H9 (cell line): ENCODE measurements around the gene NSA2. TPM values are rescaled to one million over a fixed set of nuclear protein-coding genes. Genes with fewer than 3 reads are reported as not detected.

Source experiments
- DNase-seq: peaks from one replicate; pipeline ENCODE4 v3.0.0-alpha.2; 2017
- H2AFZ ChIP-seq: one replicate; pipeline ENCODE4 v1.6.1; 2013; ENCODE audit warnings: mild to moderate bottlenecking, low read length, control low read depth, moderate library complexity
- H2AK5ac ChIP-seq: 2 replicates; pipeline ENCODE4 v1.6.1; 2013; ENCODE audit warnings: low read length, control low read depth, mixed read lengths; ENCODE audit not compliant: insufficient read length
- H2BK120ac ChIP-seq: one replicate; pipeline ENCODE4 v1.6.1; 2013; ENCODE audit warnings: low read depth, mild to moderate bottlenecking, low read length, control low read depth, inconsistent platforms; ENCODE audit not compliant: poor library complexity, severe bottlenecking
- H2BK12ac ChIP-seq: 2 replicates; pipeline ENCODE4 v1.6.1; 2013; ENCODE audit warnings: low read length, control low read depth, mixed read lengths, low read depth; ENCODE audit not compliant: insufficient read length
- H2BK15ac ChIP-seq: 2 replicates; pipeline ENCODE4 v1.6.1; 2013; ENCODE audit warnings: low read depth, low read length, control low read depth
- H2BK20ac ChIP-seq: one replicate; pipeline ENCODE4 v1.6.1; 2013; ENCODE audit warnings: low read depth, mild to moderate bottlenecking, low read length, control low read depth, inconsistent platforms; ENCODE audit not compliant: poor library complexity, severe bottlenecking
- H2BK5ac ChIP-seq: 2 replicates; pipeline ENCODE4 v1.6.1; 2013; ENCODE audit warnings: low read length, control low read depth, mixed read lengths; ENCODE audit not compliant: insufficient read length
- H3K14ac ChIP-seq: 2 replicates; pipeline ENCODE4 v1.6.1; 2013; ENCODE audit warnings: low read length, control low read depth; ENCODE audit not compliant: insufficient read depth
- H3K18ac ChIP-seq: 2 replicates; pipeline ENCODE4 v1.6.1; 2013; ENCODE audit warnings: low read depth, mild to moderate bottlenecking, mixed read lengths, low read length, control low read depth; ENCODE audit not compliant: insufficient read length
- H3K23ac ChIP-seq: 2 replicates; pipeline ENCODE4 v1.6.1; 2013; ENCODE audit warnings: low read length, control low read depth, mixed read lengths, low read depth; ENCODE audit not compliant: insufficient read length
- H3K23me2 ChIP-seq: 2 replicates; pipeline ENCODE4 v1.6.1; 2013; ENCODE audit warnings: low read depth, mild to moderate bottlenecking, mixed read lengths, low read length, control low read depth; ENCODE audit not compliant: insufficient read length, poor library complexity, severe bottlenecking
- H3K27ac ChIP-seq: 2 replicates; pipeline ENCODE4 v1.5.1; 2013; ENCODE audit warnings: low read length, control low read depth, mixed read lengths, low read depth; ENCODE audit not compliant: insufficient read length
- H3K27me3 ChIP-seq: 2 replicates; pipeline ENCODE4 v1.6.1; 2013; ENCODE audit warnings: low read length, control low read depth, inconsistent platforms; ENCODE audit not compliant: insufficient read depth
- H3K4ac ChIP-seq: 2 replicates; pipeline ENCODE4 v1.6.1; 2013; ENCODE audit warnings: low read depth, mild to moderate bottlenecking, control low read depth, inconsistent platforms, low read length, moderate library complexity
- H3K4me1 ChIP-seq: 2 replicates; pipeline ENCODE4 v1.6.1; 2013; ENCODE audit warnings: low read length, control low read depth, inconsistent platforms; ENCODE audit not compliant: insufficient read depth
- H3K4me2 ChIP-seq: 2 replicates; pipeline ENCODE4 v1.6.1; 2013; ENCODE audit warnings: low read length, control low read depth, mixed read lengths; ENCODE audit not compliant: insufficient read length, insufficient read depth
- H3K56ac ChIP-seq: 2 replicates; pipeline ENCODE4 v1.6.1; 2013; ENCODE audit warnings: low read depth, mild to moderate bottlenecking, mixed read lengths, low read length, control low read depth; ENCODE audit not compliant: insufficient read length
- H3K79me1 ChIP-seq: 2 replicates; pipeline ENCODE4 v1.6.1; 2013; ENCODE audit warnings: low read depth, mild to moderate bottlenecking, moderate library complexity, low read length, control low read depth, inconsistent platforms; ENCODE audit not compliant: insufficient read depth, poor library complexity, severe bottlenecking
- H3K79me2 ChIP-seq: 2 replicates; pipeline ENCODE4 v1.6.1; 2013; ENCODE audit warnings: low read length, control low read depth, inconsistent platforms; ENCODE audit not compliant: insufficient read depth
- H3K9ac ChIP-seq: 2 replicates; pipeline ENCODE4 v1.6.1; 2013; ENCODE audit warnings: low read length, control low read depth, mixed read lengths; ENCODE audit not compliant: insufficient read length; ENCODE audit errors: extremely low read depth
- H3K9me3 ChIP-seq: one replicate; pipeline ENCODE4 v1.6.1; 2013; ENCODE audit warnings: low read depth, low read length, inconsistent platforms; ENCODE audit not compliant: control insufficient read depth
- H3T11ph ChIP-seq: one replicate; pipeline ENCODE4 v1.6.1; 2013; ENCODE audit warnings: mild to moderate bottlenecking, low read length, control low read depth, inconsistent platforms
- H4K20me1 ChIP-seq: one replicate; pipeline ENCODE4 v1.6.1; 2013; ENCODE audit not compliant: control insufficient read depth, insufficient read length, insufficient read depth
- H4K5ac ChIP-seq: 2 replicates; pipeline ENCODE4 v1.6.1; 2013; ENCODE audit warnings: low read depth, mild to moderate bottlenecking, mixed read lengths, low read length, control low read depth; ENCODE audit not compliant: insufficient read length
- H4K8ac ChIP-seq: replicated peaks from 2 replicates; pipeline ENCODE4 v1.6.1; 2013; ENCODE audit warnings: low read length, control low read depth, mixed read lengths, low read depth; ENCODE audit not compliant: insufficient read length
- H4K91ac ChIP-seq: 2 replicates; pipeline ENCODE4 v1.6.1; 2013; ENCODE audit warnings: low read depth, mild to moderate bottlenecking, moderate library complexity, mixed read lengths, low read length, control low read depth; ENCODE audit not compliant: insufficient read length
- H3K27ac Mint-ChIP-seq, 3 experiments: 2 replicates in 2 of 3; 3 replicates in 1 of 3; pipeline ENCODE4 v1.8.0; 2020 to 2021; ENCODE audit warnings: mixed read lengths in 3 of 3, mild to moderate bottlenecking in 1 of 3, moderate library complexity in 1 of 3
- H3K27me3 Mint-ChIP-seq: 2 replicates; pipeline ENCODE4 v1.8.0; 2021; ENCODE audit warnings: low read depth, mild to moderate bottlenecking, moderate library complexity, mixed read lengths
- H3K36me3 Mint-ChIP-seq, 3 experiments: 2 replicates in 2 of 3; 3 replicates in 1 of 3; pipeline ENCODE4 v1.8.0; 2020 to 2021; ENCODE audit warnings: low read depth in 3 of 3, mixed read lengths in 3 of 3; ENCODE audit not compliant: insufficient read depth in 1 of 3
- H3K4me1 Mint-ChIP-seq, 2 experiments: 2 replicates each; pipeline ENCODE4 v1.8.0; 2020; ENCODE audit warnings: mixed read lengths in 2 of 2
- H3K4me3 Mint-ChIP-seq, 2 experiments: 2 replicates in 1 of 2; 3 replicates in 1 of 2; pipeline ENCODE4 v1.8.0; 2020 to 2021; ENCODE audit warnings: mild to moderate bottlenecking in 2 of 2, mixed read lengths in 2 of 2, moderate library complexity in 1 of 2
- H3K9me3 Mint-ChIP-seq, 2 experiments: 2 replicates in 1 of 2; 3 replicates in 1 of 2; pipeline ENCODE4 v1.8.0; 2020; ENCODE audit warnings: mild to moderate bottlenecking in 2 of 2, mixed read lengths in 2 of 2, moderate library complexity in 1 of 2
- WGBS: extraction: QIAGEN DNeasy Blood & Tissue Kit; methylation state at CpG from one replicate; pipeline ENCODE4 v1.1.7; 2013; ENCODE audit warnings: missing lambda C conversion rate, low lambda C conversion rate, mixed read lengths; ENCODE audit not compliant: insufficient read length; ENCODE audit errors: extremely low coverage; 5-methylcytosine and 5-hydroxymethylcytosine counted together
- total RNA-seq: library from RNA; stranded (reverse); gene quantifications from 2 replicates; pipeline ENCODE4 v1.2.1, GENCODE V29; 2021
- TF ChIP-seq, protein P1 (sequence below): fragments of 200-600 bp; sonication (generic); conservative IDR thresholded peaks from 3 replicates; pipeline ENCODE4 v1.8.0; 2021; ENCODE audit warnings: antibody characterized with exemption, mild to moderate bottlenecking

NSA2 gene
- total RNA-seq, 1 experiment from 2014 or later, result 72.0 TPM

DNA sequence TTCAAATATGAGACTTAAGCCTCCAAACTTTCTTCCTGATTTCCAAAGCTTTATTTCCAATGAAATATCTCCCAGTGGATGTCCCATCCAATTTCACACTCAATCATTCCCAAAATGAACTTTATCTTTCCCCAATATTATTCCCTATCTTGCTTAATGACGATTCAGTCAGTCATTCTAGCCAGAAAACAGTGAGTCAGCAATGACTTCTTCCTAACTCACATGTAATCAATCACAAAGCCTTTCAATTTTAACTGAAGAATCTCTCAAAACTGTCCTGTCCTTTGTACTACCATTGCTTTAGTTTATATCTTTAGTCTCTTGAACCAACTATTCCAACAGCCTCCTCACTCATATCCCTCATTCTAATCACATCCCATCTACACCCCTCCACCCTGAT, 34.9 kb downstream of the NSA2 start:
- Histone ChIP-seq H3K27me3 (no peaks in the 10 kb centered on the region), H4K91ac (no peak overlapping the region), H3K23ac (no peak overlapping the region), H3K14ac (no peak overlapping the region), H3K27ac (no peak overlapping the region), H3K79me1 (peaks cover 3% of the 10 kb centered on the region), H3K9me3 (no peaks in the 10 kb centered on the region), H2BK15ac (no peak overlapping the region), H2AK5ac (no peak overlapping the region), H2AFZ (no peak overlapping the region), H3T11ph (no peak overlapping the region), H3K18ac (no peak overlapping the region), H2BK12ac (no peak overlapping the region), H2BK20ac (no peak overlapping the region), H4K8ac (no peak overlapping the region), H3K4ac (no peak overlapping the region), H4K20me1 (no peaks in the 10 kb centered on the region), H3K79me2 (no peaks in the 10 kb centered on the region), H2BK5ac (no peak overlapping the region), H3K4me2 (no peak overlapping the region), H3K23me2 (no peaks in the 10 kb centered on the region), H4K5ac (no peak overlapping the region), H3K9ac (no peak overlapping the region), H3K56ac (no peak overlapping the region), H2BK120ac (no peak overlapping the region), H3K4me1 (0 out of 2 replicates have a peak, but pooled peaks cover 3% of the 10 kb centered on the region)
- Mint-ChIP-seq H3K4me3 (no peak overlapping the region), H3K27me3 (no peaks in the 10 kb centered on the region), H3K36me3 (peaks cover 26 to 59% (median 41%) of the 10 kb centered on the region in 3 experiments; a peak in 6 of 7 replicates), H3K4me1 (0 out of 4 replicates have a peak, but pooled peaks cover 0 to 2% of the 10 kb centered on the region in 2 experiments), H3K27ac (peak overlapping the region in 2 of 3 experiments; percentile 0 to 12; a peak in 5 of 7 replicates), H3K9me3 (no peaks in the 10 kb centered on the region)
- 100% methylated on average over 1 of the region's 1 CpG for WGBS
- TF ChIP-seq, protein P1, sequence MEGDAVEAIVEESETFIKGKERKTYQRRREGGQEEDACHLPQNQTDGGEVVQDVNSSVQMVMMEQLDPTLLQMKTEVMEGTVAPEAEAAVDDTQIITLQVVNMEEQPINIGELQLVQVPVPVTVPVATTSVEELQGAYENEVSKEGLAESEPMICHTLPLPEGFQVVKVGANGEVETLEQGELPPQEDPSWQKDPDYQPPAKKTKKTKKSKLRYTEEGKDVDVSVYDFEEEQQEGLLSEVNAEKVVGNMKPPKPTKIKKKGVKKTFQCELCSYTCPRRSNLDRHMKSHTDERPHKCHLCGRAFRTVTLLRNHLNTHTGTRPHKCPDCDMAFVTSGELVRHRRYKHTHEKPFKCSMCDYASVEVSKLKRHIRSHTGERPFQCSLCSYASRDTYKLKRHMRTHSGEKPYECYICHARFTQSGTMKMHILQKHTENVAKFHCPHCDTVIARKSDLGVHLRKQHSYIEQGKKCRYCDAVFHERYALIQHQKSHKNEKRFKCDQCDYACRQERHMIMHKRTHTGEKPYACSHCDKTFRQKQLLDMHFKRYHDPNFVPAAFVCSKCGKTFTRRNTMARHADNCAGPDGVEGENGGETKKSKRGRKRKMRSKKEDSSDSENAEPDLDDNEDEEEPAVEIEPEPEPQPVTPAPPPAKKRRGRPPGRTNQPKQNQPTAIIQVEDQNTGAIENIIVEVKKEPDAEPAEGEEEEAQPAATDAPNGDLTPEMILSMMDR, result no peak
- no peak for DNase-seq
